Effector CD4-positive, alpha-beta T cell (primary cell): ENCODE data around the gene DCTN1.

Source experiments
- DNase-seq: peaks from one replicate; pipeline ENCODE4 v3.0.0-alpha.2; 2020

Gene DCTN1

GRCh38 chr2:74316627-74317295 lies 63.4 kb downstream of the DCTN1 start:
- no peak for DNase-seq

- no peak for DNase-seq
Observed at GRCh38 chr2:74314107-74314506, 66.0 kb downstream of the DCTN1 start.

- DNase-seq = no peak
Observed at GRCh38 chr2:74313497-74313896, 66.6 kb downstream of the DCTN1 start.

GRCh38 chr2:74312913-74313312 lies 67.2 kb downstream of the DCTN1 start:
- DNase-seq = no peak
